ENCODE results near the gene CR2. TPM values are rescaled to one million over a fixed set of nuclear protein-coding genes. Genes with fewer than 3 reads are reported as not detected.
"Not testable (repeated sequence)": the region's sequence is repeated elsewhere in the genome, so short reads cannot be mapped to it uniquely, and the experiment has no call there.

Gene CR2
- polyA plus RNA-seq (ENCODE audit: insufficient read depth in 1 of 5, insufficient read length in 5 of 5, low replicate concordance in 1 of 5) = under 1 TPM; 0.12 to 0.40 (median 0.19) TPM
- long read RNA-seq, donor 1 = 0 reads
- long read RNA-seq, donor 2 = 0 reads
- long read RNA-seq, donor 3 = 0 reads
- long read RNA-seq, donor 4 = 0 reads
- long read RNA-seq, donor 5 = 0 reads
- long read RNA-seq, donor 6 = 0 reads
- long read RNA-seq, donor 7 = 0 reads
- long read RNA-seq, donor 8 = 0 reads

GRCh38 chr1:207454046-207454964 is at the start of gene CR2:
Gene CR2 (plus strand): TSS chr1:207454328. CDS start chr1:207454419, 91 bp downstream.
- peak; percentile 16 to 23 for DNase-seq

DNA sequence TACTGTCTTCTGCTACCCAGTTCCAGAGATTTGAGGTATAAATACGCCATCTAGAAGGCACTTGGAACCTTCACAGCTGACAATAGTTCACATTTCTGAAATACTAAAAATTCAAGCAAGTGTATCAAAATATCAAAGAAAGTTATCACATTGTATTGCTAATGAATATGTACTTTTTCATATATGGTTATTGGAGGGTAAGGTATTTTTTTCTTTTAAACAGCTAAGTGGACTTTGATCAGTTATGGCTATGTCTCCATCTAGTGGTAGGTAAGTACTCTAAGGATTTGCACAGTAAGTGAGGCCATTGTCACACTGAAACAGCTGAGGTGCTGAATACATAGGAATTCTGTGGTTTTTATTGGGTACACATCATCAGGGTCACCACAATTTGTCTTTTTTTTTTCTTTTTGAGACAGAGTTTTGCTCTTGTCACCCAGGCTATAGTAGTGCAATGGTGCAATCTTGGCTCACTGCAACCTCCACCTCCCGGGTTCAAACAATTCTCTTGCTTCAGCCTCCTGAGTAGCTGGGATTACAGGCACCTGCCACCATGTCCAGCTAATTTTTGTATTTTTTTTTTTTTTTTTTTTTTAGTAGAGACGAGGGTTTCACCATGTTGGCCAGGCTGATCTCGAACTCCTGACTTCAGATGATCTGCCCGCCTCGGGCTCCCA is 49.1 kb upstream of the CR2 start:
- peak; percentile 21 to 23 for DNase-seq

GRCh38 chr1:207405814-207406213 is 48.3 kb upstream of the CR2 start:
- no peak for DNase-seq

- no peak for DNase-seq
Measured at GRCh38 chr1:207407655-207408260, 46.4 kb upstream of the CR2 start.

GRCh38 chr1:207412845-207413244 is 41.3 kb upstream of the CR2 start:
- DNase-seq = no peak

DNA sequence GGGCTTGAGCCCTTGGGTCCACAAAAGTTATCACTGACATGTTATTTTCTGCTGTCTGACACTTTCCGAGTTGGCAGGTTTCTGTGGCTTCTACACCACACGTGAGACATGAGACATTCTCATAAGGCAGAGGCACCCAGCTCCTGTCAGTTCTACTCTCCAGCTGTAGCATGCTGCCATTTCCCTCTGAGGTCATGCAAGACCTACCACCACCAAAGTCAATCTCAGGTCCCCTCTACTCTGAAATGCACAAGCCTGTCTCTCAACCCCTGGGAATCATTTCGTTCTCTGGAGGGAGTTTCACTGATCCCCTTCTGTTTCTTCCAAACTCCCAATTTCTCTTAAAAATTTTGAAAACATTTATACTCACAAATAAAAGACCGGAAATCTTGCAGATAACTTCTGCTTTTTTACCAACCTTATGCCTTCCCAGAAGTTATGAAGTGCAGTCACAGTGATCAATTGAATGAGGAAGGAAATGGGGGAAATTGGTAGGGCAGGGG is 39.5 kb upstream of the CR2 start:
- DNase-seq = no peak

GRCh38 chr1:207417076-207417475 is 37.1 kb upstream of the CR2 start:
- no peak for DNase-seq

DNA sequence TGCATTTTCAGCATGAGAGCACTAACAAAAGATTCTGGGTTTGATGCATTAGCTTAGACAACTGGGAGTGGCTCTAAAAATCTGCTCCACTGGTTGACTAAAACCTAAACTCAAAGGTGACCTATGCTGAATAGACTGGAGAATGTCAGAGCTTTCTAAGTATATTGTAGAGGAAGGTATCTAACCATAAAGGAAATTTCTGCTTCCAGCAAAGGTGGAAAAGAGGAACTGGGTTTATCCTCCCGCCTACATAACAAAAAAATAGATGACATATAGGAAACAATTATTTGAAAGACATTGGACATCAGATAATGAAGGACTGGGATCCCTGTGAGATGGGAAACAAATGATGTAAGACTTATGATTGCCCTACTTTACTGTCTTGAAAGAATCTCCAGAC is 35.8 kb upstream of the CR2 start:
- DNase-seq = no peak

- DNase-seq = no peak
Measured at GRCh38 chr1:207420109-207420508, 34.0 kb upstream of the CR2 start.

- DNase-seq = no peak
Measured at GRCh38 chr1:207421078-207421477, 33.0 kb upstream of the CR2 start.

- no peak for DNase-seq
Measured at GRCh38 chr1:207423560-207424292, 30.4 kb upstream of the CR2 start.

DNA sequence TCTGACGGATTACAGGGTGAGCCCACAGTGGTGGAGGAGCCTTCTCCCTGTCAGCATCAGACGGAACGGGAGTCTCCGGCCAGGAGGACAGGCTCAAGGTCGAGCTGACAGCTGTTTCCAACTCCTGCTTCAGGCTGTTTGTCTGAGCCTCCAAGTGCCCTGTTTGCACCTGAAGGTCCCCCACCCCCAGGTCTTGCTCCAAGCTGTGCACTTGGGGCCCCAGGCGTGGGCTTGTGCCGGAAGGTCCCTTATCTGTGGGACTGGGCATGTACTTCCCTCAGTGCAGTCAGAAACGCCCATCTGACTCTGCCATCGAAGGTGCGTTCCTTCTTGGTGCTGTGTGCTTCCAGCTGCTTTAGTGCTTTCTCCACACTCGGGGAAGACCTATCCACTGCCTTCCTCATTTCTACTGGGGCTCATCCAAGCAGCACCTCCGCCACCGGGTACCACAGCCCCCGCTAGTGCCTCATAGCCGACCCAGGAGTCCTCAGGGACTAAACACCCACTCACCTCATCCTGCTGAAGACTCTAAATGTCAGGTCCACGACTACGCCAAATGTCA is 29.5 kb upstream of the CR2 start:
- no peak for DNase-seq

GRCh38 chr1:207427832-207428585 is 26.1 kb upstream of the CR2 start:
- no peak for DNase-seq

- DNase-seq = no peak
Measured at GRCh38 chr1:207428783-207429182, 25.3 kb upstream of the CR2 start.

DNA sequence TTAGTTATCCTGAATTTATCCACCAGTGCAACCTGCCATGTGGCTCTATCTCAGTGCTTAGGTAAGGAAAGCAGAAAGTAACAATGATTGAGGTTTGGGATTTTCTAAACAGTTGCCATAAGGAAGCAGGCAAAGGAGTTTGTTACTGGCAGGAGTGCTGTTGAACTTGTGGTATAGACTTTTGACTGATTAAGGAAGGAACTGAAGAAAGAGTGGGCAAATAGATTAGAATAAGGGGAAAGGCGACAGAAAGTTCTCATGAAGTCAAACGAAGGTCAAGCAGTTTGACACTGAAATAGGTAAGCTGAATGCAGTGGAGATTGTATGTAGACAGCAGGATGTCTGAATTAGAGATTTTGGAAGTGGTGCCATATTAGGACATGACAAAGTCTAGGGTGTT is 24.2 kb upstream of the CR2 start:
- no peak for DNase-seq

DNA sequence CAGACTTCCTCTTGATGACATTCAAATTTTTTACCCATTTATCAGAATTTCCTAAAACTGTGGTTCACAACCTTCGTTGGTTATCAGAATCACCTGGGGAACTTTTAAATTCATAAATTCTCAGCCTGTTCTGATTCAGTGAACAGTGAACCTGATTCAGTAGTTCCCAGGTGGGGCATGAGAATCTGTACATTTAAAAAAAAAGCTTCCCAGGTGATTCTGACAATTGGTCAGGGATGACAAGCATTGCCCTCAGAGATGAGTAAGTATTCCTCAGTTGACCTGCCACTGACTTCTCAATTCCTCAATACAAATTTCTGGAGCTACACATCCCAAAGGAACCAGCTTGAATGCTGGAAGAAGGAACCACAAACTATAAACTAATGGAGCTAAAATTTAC is 23.5 kb upstream of the CR2 start:
- no peak for DNase-seq

DNA sequence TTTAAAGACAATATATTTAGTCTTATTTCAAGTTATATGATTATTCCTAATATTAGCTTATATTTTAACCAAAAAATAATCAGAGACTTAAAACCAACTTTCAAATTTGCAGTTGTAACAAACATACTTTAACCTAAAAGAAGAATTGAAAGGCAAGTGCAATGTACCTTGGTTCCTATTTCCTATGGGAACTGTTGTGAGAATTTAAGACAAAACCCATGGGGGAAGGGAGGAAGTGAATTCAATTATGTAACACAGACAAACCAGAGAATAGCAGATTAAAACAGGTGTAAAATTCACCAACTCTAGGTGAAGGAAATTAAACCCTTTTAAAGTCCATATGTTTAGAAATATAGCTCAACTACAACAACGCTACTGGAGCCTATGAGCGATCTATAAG is 22.6 kb upstream of the CR2 start:
- no peak for DNase-seq

GRCh38 chr1:207433435-207433834 is 20.7 kb upstream of the CR2 start:
- no peak for DNase-seq

DNA sequence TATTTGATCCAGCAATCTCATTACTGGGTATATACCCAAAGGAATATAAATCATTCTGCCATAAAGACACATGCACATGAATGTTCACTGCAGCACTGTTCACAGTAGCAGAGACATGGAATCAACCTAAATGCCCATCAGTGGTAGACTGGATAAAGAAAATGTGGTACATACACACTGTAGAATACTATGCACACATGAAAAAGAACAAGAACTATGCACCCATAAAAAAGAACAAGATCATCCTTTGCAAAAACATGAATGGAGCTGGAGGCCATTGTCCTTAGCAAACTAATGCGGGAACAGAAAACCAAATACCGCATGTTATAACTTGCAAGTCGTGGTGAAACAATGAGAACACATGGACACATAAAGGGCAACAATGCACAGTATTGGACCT is 17.4 kb upstream of the CR2 start:
- not testable (repeated sequence) for DNase-seq

DNA sequence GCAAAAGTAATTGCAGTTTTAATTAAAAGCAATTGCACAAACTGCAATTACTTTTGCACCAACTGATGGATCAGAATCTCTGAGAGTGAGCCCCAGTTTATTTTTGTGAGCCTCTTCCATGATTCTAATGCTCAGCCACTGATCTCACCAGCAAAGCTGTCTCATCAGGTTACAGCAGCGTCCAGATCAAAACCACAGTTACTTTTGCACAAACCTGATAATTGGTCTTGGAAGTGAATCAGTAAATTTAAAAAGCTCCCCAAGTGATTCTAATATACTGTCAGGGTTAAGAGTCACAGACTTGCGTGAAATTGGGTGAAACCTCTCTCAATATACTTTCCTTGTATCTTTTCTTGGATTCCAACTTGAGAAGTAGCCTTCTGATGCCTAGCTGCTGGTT is 13.5 kb upstream of the CR2 start:
- no peak for DNase-seq
